Urinary bladder (tissue), 4 donors: ENCODE measurements around the gene C4A. TPM values are rescaled to one million over a fixed set of nuclear protein-coding genes. Genes with fewer than 3 reads are reported as not detected.
"Not testable (repeated sequence)": the region's sequence is repeated elsewhere in the genome, so short reads cannot be mapped to it uniquely, and the experiment has no call there.

Experiments
- DNase-seq: peaks from one replicate; pipeline ENCODE4 v3.0.0-alpha.2; 2015; ENCODE audit errors: extremely low spot score
- H3K27ac ChIP-seq: one replicate; pipeline ENCODE4 v1.5.1; 2013; ENCODE audit warnings: low read depth, mild to moderate bottlenecking, moderate library complexity
- H3K36me3 ChIP-seq: one replicate; pipeline ENCODE4 v1.6.1; 2013; ENCODE audit warnings: mild to moderate bottlenecking, moderate library complexity; ENCODE audit not compliant: insufficient read depth
- H3K4me1 ChIP-seq: one replicate; pipeline ENCODE4 v1.6.1; 2013; ENCODE audit warnings: mild to moderate bottlenecking, moderate library complexity; ENCODE audit not compliant: insufficient read depth
- H3K4me3 ChIP-seq: one replicate; pipeline ENCODE4 v1.5.1; 2013; ENCODE audit warnings: low read depth, low read length
- WGBS: extraction: QIAGEN DNeasy Blood & Tissue Kit; methylation state at CpG from one replicate; pipeline ENCODE4 v1.1.7; 2013; 5-methylcytosine and 5-hydroxymethylcytosine counted together
- polyA plus RNA-seq: library from polyadenylated mRNA; stranded (reverse); fragments of 200-250 nt; gene quantifications from one replicate; pipeline ENCODE4 v1.2.3, GENCODE V29; 2013
- total RNA-seq: library from RNA; depleted of rRNA; stranded (reverse); fragments of >200 nt; gene quantifications from one replicate; pipeline ENCODE4 v1.2.3, GENCODE V29; 2014
- donor health status: healthy with polysubstance abuse.
- donor health status: healthy.

Gene C4A
- total and polyA plus RNA-seq, 2 donors, result 3.6 to 126 TPM

- DNase-seq, result no peak
- Histone ChIP-seq H3K4me1 (no peaks in the 10 kb centered on the region), H3K27ac (no peak overlapping the region), H3K36me3 (no peaks in the 10 kb centered on the region), H3K4me3 (no peak overlapping the region)
- WGBS, result 83% methylated on average over 11 of the region's 11 CpGs
Measured at GRCh38 chr6:31968326-31968725, 13.5 kb upstream of the C4A start.

DNA sequence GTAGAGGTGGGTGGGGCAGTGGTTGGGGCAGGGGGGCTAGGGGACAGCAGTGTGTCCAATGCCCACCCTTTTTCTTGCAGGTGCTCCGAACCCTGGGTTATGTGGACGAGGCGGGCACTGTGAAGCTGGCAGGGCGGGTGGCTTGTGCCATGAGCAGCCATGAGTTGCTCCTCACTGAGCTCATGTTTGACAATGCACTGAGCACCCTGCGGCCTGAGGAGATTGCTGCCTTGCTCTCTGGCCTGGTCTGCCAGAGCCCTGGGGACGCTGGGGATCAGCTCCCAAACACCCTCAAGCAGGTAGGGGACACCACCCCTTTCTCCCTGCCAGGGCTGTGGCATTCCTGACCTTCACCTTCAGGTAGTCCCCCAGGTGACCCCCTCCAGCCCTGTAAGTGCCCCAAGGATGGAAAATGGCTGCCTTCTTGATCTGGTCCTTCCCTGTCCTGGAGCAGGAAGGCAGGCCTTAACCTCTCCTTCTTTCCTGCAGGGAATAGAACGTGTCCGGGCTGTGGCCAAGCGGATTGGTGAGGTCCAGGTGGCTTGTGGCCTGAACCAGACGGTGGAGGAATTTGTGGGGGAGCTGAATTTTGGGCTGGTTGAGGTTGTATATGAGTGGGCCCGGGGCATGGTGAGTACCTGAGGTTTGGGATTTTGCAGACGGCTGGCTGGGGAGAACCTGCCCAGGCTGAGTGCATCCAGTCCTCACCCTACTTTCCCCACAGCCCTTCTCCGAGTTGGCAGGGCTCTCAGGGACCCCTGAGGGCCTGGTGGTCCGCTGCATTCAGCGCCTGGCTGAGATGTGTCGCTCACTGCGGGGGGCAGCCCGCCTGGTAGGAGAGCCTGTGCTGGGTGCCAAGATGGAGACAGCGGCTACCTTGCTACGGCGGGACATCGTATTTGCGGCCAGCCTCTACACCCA, 12.8 kb upstream of the C4A start:
- Histone ChIP-seq H3K36me3 (no peaks in the 10 kb centered on the region), H3K4me3 (no peak overlapping the region), H3K27ac (no peak overlapping the region), H3K4me1 (no peaks in the 10 kb centered on the region)
- WGBS, result 83% methylated on average over 23 of the region's 23 CpGs
- DNase-seq, result no peak

- H3K27ac ChIP-seq, result no peak overlapping the region
- WGBS, result 72% methylated on average over 17 of the region's 17 CpGs
- no peak for DNase-seq
- no peak overlapping the region for H3K4me3 ChIP-seq
- no peaks in the 10 kb centered on the region for H3K4me1 ChIP-seq
- no peaks in the 10 kb centered on the region for H3K36me3 ChIP-seq
Measured at GRCh38 chr6:31969712-31970603, 11.9 kb upstream of the C4A start.

DNA sequence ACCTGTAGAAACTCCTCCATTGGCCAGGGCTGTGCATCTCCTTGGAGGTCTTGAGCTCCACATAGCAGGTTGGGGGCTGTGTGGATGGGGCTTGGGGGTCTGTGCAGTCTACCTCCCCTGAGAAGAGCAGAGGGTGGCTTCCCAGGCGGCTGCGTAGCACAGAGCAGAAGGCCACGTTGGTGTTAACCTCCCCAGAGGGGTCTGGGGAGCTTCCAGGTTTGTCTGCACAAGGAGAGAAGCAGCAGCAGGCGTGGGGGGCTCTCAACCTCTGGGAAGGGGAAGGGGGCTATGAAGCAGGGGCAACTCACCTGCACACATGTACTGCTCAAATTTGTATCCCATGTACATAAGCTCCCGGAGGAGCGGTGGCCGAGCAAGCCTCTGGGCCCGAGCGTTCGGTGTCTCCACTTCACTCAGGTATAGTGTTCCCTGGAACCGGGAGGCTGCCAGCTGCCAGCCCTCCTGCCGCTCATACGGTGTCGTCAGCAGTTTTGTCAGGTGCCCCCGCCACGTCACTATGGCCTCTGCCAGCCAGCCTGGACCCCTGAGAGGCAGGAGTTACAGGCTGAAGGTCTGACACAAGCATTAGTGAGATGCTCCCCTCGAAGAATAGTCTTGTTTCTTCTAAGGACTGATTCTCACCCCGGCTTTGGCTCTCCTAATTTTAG, 11.1 kb upstream of the C4A start:
- Histone ChIP-seq H3K4me1 (no peaks in the 10 kb centered on the region), H3K36me3 (no peaks in the 10 kb centered on the region), H3K4me3 (no peak overlapping the region), H3K27ac (peak overlapping the region; percentile 90)
- WGBS, result 83% methylated on average over 18 of the region's 18 CpGs
- DNase-seq, result no peak

DNA sequence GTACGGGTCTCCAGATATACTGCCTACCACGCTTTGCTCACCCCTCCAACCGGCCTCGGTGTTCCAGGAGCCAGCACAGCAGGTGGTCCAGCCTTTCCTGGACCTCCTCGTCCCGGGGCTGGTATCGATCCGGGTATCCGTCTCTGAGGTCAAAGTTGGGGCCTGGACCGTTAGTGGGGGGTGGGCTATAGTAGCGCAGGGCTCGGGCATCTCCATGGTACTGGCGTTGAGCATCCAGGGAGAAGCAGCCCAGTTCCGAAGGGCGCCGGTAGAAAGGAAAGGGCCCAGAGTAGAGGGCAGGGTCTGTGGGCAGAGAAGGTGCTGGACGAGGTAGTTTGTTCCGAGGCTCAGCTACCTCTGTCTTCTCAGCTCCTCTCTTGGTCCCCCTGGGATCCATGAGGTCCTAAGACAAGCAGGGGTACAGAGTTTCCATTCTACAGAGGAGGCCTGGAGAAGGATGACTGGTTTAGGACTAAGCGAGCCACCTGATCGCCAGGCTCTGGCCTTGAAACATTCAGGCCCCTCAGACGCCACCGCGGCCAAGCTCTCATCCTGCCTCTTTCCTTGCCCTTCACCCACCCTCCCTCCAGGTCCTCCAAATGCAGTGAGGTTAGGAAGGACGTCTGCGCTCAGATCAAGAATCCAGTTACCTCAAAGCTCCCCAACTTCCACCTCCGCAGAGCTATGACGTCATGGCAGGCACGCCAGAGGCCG, 10.4 kb upstream of the C4A start:
- no peak for DNase-seq
- H3K4me3 ChIP-seq, result peak overlapping the region; percentile 48
- peak overlapping the region; percentile 90 for H3K27ac ChIP-seq
- no peaks in the 10 kb centered on the region for H3K36me3 ChIP-seq
- WGBS, result 22% methylated on average over 29 of the region's 29 CpGs
- H3K4me1 ChIP-seq, result no peaks in the 10 kb centered on the region

DNA sequence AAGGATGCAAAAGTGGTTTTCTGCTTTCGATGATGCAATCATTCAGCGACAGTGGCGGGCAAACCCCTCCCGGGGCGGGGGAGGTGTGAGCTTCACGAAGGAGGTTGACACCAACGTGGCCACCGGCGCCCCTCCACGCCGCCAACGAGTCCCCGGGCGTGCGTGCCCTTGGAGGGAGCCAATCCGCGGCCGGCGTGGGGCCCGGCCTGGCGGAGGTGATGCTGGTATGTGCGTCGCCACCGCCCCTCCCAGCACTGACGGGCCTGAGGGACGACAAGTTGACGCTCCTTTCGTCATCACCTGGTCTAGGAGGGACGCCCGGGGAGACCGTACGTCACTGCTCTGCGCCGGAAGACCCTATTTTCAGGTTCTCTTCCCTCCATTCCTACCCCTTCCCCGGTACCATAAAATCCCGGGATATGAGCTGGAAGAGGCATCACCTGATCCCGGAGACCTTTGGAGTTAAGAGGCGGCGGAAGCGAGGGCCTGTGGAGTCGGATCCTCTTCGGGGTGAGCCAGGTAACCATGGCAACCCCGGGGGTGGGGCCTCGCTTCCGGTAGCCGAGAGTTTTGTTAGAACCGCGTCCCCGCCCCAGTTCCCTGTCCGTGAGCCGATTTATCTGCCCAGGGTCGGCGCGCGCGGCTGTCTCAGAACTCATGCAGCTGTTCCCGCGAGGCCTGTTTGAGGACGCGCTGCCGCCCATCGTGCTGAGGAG, 9.7 kb upstream of the C4A start, which contains the start of gene DXO:
TSS of gene DXO (minus strand) at position 146 of the 716 bp plus-strand sequence. CDS start 463 bp downstream, outside the sequence.
- Histone ChIP-seq H3K4me3 (peak within 1 kb of the TSS; percentile 48), H3K4me1 (no peaks in the 10 kb centered on the region), H3K27ac (peak within 1 kb of the TSS; percentile 90), H3K36me3 (no peaks in the 10 kb centered on the region)
- DNase-seq, result peak; percentile 93
- under 1% methylated on average over 62 of the region's 62 CpGs for WGBS

- no peak for DNase-seq
Measured at GRCh38 chr6:31972709-31973350, 9.0 kb upstream of the C4A start.

DNA sequence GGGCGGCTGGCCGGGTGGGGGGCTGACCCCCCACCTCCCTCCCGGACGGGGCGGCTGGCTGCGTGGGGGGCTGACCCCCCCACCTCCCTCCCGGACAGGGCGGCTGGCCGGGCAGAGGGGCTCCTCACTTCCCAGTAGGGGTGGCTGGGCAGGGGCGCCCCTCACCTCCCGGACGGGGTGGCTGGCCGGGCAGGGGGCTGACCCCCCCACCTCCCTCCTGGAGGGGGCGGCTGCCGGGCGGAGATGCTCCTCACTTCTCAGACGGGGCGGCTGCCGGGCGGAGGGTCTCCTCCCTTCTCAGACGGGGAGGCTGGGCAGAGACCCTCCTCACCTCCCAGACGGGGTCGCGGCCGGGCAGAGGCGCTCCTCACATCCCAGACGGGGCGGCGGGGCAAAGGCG, 5.8 kb upstream of the C4A start:
- H3K4me1 ChIP-seq, H3K27ac ChIP-seq, H3K36me3 ChIP-seq, H3K4me3 ChIP-seq, DNase-seq: not testable (repeated sequence)
- 96% methylated on average over 30 of the region's 30 CpGs for WGBS

More at GRCh38 chr6:31972709-31973350, 9.0 kb upstream of the C4A start:
- Histone ChIP-seq H3K36me3 (no peaks in the 10 kb centered on the region), H3K27ac (peak overlapping the region; percentile 90), H3K4me1 (no peaks in the 10 kb centered on the region), H3K4me3 (peak overlapping the region; percentile 48)
- 7% methylated on average over 19 of the region's 19 CpGs for WGBS

GRCh38 chr6:31977816-31978431, 3.9 kb upstream of the C4A start:
- Histone ChIP-seq H3K4me1 (no peaks in the 10 kb centered on the region), H3K36me3 (no peaks in the 10 kb centered on the region), H3K4me3 (no peak overlapping the region), H3K27ac (no peak overlapping the region)
- no peak for DNase-seq
- WGBS, result 91% methylated on average over 12 of the region's 12 CpGs

DNA sequence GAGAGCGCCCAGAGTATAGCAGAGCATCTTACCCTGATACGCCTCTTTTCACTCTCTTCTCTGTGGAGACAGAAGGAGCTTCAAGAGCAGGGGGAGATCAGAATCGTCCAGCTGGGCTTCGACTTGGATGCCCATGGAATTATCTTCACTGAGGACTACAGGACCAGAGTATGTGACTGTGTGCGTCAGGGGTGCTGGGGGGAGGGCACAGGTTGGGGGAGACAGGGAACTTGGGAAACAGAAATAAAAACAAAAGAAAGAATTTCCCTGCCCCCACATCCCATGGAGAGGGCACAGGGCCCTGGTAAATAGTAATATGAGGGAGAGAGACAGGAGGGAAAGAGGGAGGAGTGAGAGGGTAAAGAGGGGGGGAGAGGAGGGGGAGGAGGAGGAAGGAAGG, 3.0 kb upstream of the C4A start:
- Histone ChIP-seq H3K36me3 (no peaks in the 10 kb centered on the region), H3K4me1 (no peaks in the 10 kb centered on the region), H3K27ac (no peak overlapping the region), H3K4me3 (no peak overlapping the region)
- WGBS, result 91% methylated on average over 5 of the region's 5 CpGs
- no peak for DNase-seq

DNA sequence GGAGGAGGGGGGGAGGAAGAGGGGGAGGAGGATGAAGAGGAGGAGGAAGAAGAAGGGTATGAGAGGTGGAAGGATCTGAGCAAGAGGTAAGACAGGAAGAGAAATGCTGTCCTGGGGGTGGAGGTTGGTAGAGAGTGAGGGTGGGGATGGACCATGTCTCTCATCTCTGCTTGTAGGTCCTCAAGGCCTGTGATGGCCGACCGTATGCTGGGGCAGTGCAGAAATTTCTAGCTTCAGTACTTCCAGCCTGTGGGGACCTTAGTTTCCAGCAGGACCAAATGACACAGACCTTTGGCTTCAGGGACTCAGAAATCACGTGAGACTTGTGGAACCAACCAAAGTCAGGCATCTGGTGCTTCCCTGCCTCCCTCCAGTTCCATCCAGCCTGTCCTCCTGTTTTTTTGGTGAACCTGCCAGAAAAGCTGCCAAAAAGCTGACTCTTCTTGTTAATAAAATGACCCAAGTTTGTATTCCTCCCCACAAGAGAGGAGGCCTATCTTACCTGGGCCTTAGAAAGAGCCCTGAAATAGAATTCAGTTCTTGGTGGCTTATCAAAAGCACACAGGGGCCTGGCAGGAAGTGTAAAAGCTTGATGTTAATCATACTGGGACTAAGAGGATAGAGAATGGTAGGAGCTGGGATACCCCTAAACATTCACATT, 2.5 kb upstream of the C4A start:
- H3K4me3 ChIP-seq, result no peak overlapping the region
- no peak for DNase-seq
- H3K36me3 ChIP-seq, result no peaks in the 10 kb centered on the region
- no peak overlapping the region for H3K27ac ChIP-seq
- H3K4me1 ChIP-seq, result no peaks in the 10 kb centered on the region
- WGBS, result 89% methylated on average over 3 of the region's 3 CpGs
